Liver (tissue), 9 donors: Measurements from ENCODE around the gene GNG7. TPM values are rescaled to one million over a fixed set of nuclear protein-coding genes. Genes with fewer than 3 reads are reported as not detected.

Source experiments
- DNase-seq: peaks from one replicate; pipeline ENCODE4 v3.0.0-alpha.2; 2017; ENCODE audit warnings: low spot score
- H3K27ac ChIP-seq, 2 donors: one replicate each; pipeline ENCODE4 v1.7.0; 2013; ENCODE audit warnings: inconsistent platforms in 2 of 2, low read length in 2 of 2, control low read depth in 1 of 2, low read depth in 1 of 2, mild to moderate bottlenecking in 1 of 2
- H3K27me3 ChIP-seq, 4 donors: one replicate each; pipeline versions ENCODE4 v1.6.1 to v1.7.0; 2013; ENCODE audit warnings: low read length in 3 of 4, inconsistent platforms in 1 of 4, mild to moderate bottlenecking in 1 of 4, moderate library complexity in 1 of 4; ENCODE audit not compliant: control insufficient read depth in 4 of 4, insufficient read depth in 4 of 4
- H3K36me3 ChIP-seq, 4 donors: one replicate each; pipeline versions ENCODE4 v1.6.1 to v1.7.0; 2013; ENCODE audit warnings: low read length in 3 of 4, mild to moderate bottlenecking in 3 of 4, low read depth in 1 of 4, moderate library complexity in 1 of 4; ENCODE audit not compliant: control insufficient read depth in 4 of 4, insufficient read depth in 3 of 4
- H3K4me1 ChIP-seq, 4 donors: one replicate each; pipeline versions ENCODE4 v1.6.1 to v1.7.0; 2013; ENCODE audit warnings: low read length in 3 of 4, mild to moderate bottlenecking in 3 of 4, moderate library complexity in 1 of 4; ENCODE audit not compliant: control insufficient read depth in 4 of 4, insufficient read depth in 4 of 4
- H3K4me3 ChIP-seq, 3 donors: one replicate each; pipeline versions ENCODE4 v1.6.1 to v1.7.0; 2013; ENCODE audit warnings: low read length in 3 of 3, control low read depth in 1 of 3, low read depth in 1 of 3, mild to moderate bottlenecking in 1 of 3
- H3K9ac ChIP-seq, 2 donors: one replicate each; pipeline ENCODE4 v1.7.0; 2013; ENCODE audit warnings: low read length in 2 of 2, mild to moderate bottlenecking in 2 of 2, moderate library complexity in 2 of 2, control low read depth in 1 of 2, low read depth in 1 of 2
- H3K9me3 ChIP-seq, 4 donors: one replicate each; pipeline versions ENCODE4 v1.6.1 to v1.7.0; 2013; ENCODE audit warnings: low read length in 3 of 4; ENCODE audit not compliant: control insufficient read depth in 4 of 4
- ATF3 ChIP-seq: IDR thresholded peaks from 2 replicates; pipeline ENCODE4 v1.6.1; 2016; ENCODE audit warnings: antibody characterized with exemption
- CTCF ChIP-seq: fragments of 150-350 bp; IDR thresholded peaks from 2 replicates; pipeline ENCODE4 v1.5.1; 2017; ENCODE audit warnings: improper control_type of control experiment, low read depth, low read length; ENCODE audit not compliant: missing input control
- EGR1 ChIP-seq, 2 donors: IDR thresholded peaks; 2 replicates each; pipeline ENCODE4 v1.6.1; 2016 to 2018; ENCODE audit warnings: antibody characterized with exemption in 2 of 2, low read depth in 2 of 2
- FOXA1 ChIP-seq: IDR thresholded peaks from 2 replicates; pipeline ENCODE4 v1.6.1; 2016; ENCODE audit warnings: antibody characterized with exemption
- FOXA2 ChIP-seq: IDR thresholded peaks from 2 replicates; pipeline ENCODE4 v1.6.1; 2016; ENCODE audit warnings: antibody characterized with exemption
- HNF4A ChIP-seq, 2 donors: conservative IDR thresholded peaks; 2 replicates each; pipeline ENCODE4 v1.6.1; 2016; ENCODE audit warnings: antibody characterized with exemption in 2 of 2, mild to moderate bottlenecking in 2 of 2
- JUND ChIP-seq, 2 donors: IDR thresholded peaks; 2 replicates each; pipeline ENCODE4 v1.6.1; 2016; ENCODE audit warnings: antibody characterized with exemption in 2 of 2
- MAX ChIP-seq: IDR thresholded peaks from 2 replicates; pipeline ENCODE4 v1.6.1; 2016; ENCODE audit warnings: antibody characterized with exemption
- NR2F2 ChIP-seq: IDR thresholded peaks from 2 replicates; pipeline ENCODE4 v1.6.1; 2016; ENCODE audit warnings: antibody characterized with exemption
- RAD21 ChIP-seq, 2 donors: IDR thresholded peaks; 2 replicates each; pipeline ENCODE4 v1.6.1; 2016; ENCODE audit warnings: antibody characterized with exemption in 2 of 2, mild to moderate bottlenecking in 2 of 2
- RXRA ChIP-seq, 2 donors: IDR thresholded peaks; 2 replicates each; pipeline ENCODE4 v1.6.1; 2017 to 2018; ENCODE audit warnings: antibody characterized with exemption in 2 of 2, mild to moderate bottlenecking in 1 of 2
- TAF1 ChIP-seq: conservative IDR thresholded peaks from 2 replicates; pipeline ENCODE4 v1.6.1; 2016; ENCODE audit warnings: antibody characterized with exemption, mild to moderate bottlenecking
- YY1 ChIP-seq: IDR thresholded peaks from 2 replicates; pipeline ENCODE4 v1.6.1; 2016; ENCODE audit warnings: antibody characterized with exemption, mild to moderate bottlenecking
- WGBS: extraction: QIAGEN DNeasy Blood & Tissue Kit; methylation state at CpG from one replicate; pipeline ENCODE4 v1.1.7; 2013; 5-methylcytosine and 5-hydroxymethylcytosine counted together
- polyA plus RNA-seq, 2 donors: library from polyadenylated mRNA; stranded (reverse) in 1 of 2; unstranded in 1 of 2; fragments of 200-250 nt in 1 of 2; fragments of >200 nt in 1 of 2; fragmentation: Nextera tagmentation in 1 of 2; extraction: Ambion mirVana in 1 of 2; gene quantifications; one replicate each; pipeline versions ENCODE4 v1.2.1 to v1.2.3, GENCODE V29; 2013 to 2015
- total RNA-seq, 2 donors: library from RNA; depleted of rRNA; stranded (reverse); fragments of >200 nt; gene quantifications; one replicate each; pipeline ENCODE4 v1.2.3, GENCODE V29; 2014
- donor health status: healthy.
- donor health status: healthy.
- donor health status: healthy.
- donor health status: healthy.
- donor health status: healthy.

Gene GNG7
- total and polyA plus RNA-seq, 4 donors = 0.75 to 1.9 (median 1.1) TPM

GRCh38 chr19:2517881-2518601 is 184.5 kb downstream of the GNG7 start:
- no peak overlapping the region for H3K4me3 ChIP-seq
- H3K27ac ChIP-seq = no peak overlapping the region
- WGBS = 81% methylated on average over 35 of the region's 35 CpGs
- H3K27me3 ChIP-seq = no peaks in the 10 kb centered on the region
- DNase-seq = no peak
- H3K4me1 ChIP-seq = no peaks in the 10 kb centered on the region
- no peak overlapping the region for H3K9ac ChIP-seq
- no peaks in the 10 kb centered on the region for H3K9me3 ChIP-seq
- no peaks in the 10 kb centered on the region for H3K36me3 ChIP-seq
- TF ChIP-seq JUND (IDR thresholded peaks at IDR 0.05) = no peak
- no peak for TF ChIP-seq FOXA2
- TF ChIP-seq YY1 = no peak
- TF ChIP-seq MAX = no peak
- no peak for TF ChIP-seq EGR1 (IDR thresholded peaks at IDR 0.05; ENCODE audit: low read depth in 2 of 2)
- TF ChIP-seq HNF4A (conservative IDR thresholded peaks at IDR 0.05) = no peak
- TF ChIP-seq ATF3 = no peak
- TF ChIP-seq RAD21 (IDR thresholded peaks at IDR 0.05) = no peak
- TF ChIP-seq NR2F2 = no peak

GRCh38 chr19:2516727-2517126 is 185.8 kb downstream of the GNG7 start:
- Histone ChIP-seq H3K36me3 (no peaks in the 10 kb centered on the region), H3K4me1 (no peaks in the 10 kb centered on the region), H3K9ac (no peak overlapping the region), H3K27me3 (no peaks in the 10 kb centered on the region), H3K4me3 (no peak overlapping the region), H3K27ac (no peak overlapping the region), H3K9me3 (no peaks in the 10 kb centered on the region)
- no peak for DNase-seq
- TF ChIP-seq NR2F2 (no peak), FOXA2 (no peak), TAF1 (no peak)
- WGBS = 85% methylated on average over 18 of the region's 18 CpGs

- H3K9ac ChIP-seq = no peak overlapping the region
- no peak overlapping the region for H3K27ac ChIP-seq
- 94% methylated on average over 16 of the region's 16 CpGs for WGBS
- TF ChIP-seq MAX (no peak), RAD21 (IDR thresholded peaks at IDR 0.05) (no peak), RXRA (IDR thresholded peaks at IDR 0.05) (no peak), CTCF (no peak), FOXA1 (no peak)
- H3K4me3 ChIP-seq = no peak overlapping the region
- no peak for DNase-seq
- H3K4me1 ChIP-seq = no peaks in the 10 kb centered on the region
- no peaks in the 10 kb centered on the region for H3K27me3 ChIP-seq
- H3K36me3 ChIP-seq = no peaks in the 10 kb centered on the region
- no peaks in the 10 kb centered on the region for H3K9me3 ChIP-seq
Measured at GRCh38 chr19:2514981-2515518, 187.4 kb downstream of the GNG7 start.
